RWPE2 (cell line): Measurements from ENCODE around the gene GTF2IRD1.

Experiments used
- ATAC-seq: fragments of 200-7000 bp; cut with Tn5 transposase; 3 replicates; pipeline ENCODE4 v1.9.1; 2021; ENCODE audit warnings: low read depth
- DNase-seq: peaks from one replicate; pipeline ENCODE4 v3.0.0-alpha.2; 2020; ENCODE audit warnings: low spot score
- H3K27ac ChIP-seq: fragments of 450-650 bp; 2 replicates; pipeline ENCODE4 v1.5.1; 2017; ENCODE audit warnings: mild to moderate bottlenecking; ENCODE audit not compliant: poor library complexity, severe bottlenecking
- H3K27me3 ChIP-seq: fragments of 250-450 bp; sonication (Bioruptor Pico); 2 replicates; pipeline ENCODE4 v1.5.1; 2021; ENCODE audit warnings: mild to moderate bottlenecking, moderate library complexity; ENCODE audit not compliant: insufficient read depth, poor library complexity, severe bottlenecking
- H3K36me3 ChIP-seq: fragments of 250-450 bp; sonication (Bioruptor Pico); 2 replicates; pipeline ENCODE4 v1.5.1; 2020; ENCODE audit warnings: low read depth, mild to moderate bottlenecking, moderate library complexity
- H3K4me1 ChIP-seq: fragments of 250-450 bp; sonication (Bioruptor Pico); 2 replicates; pipeline ENCODE4 v1.5.1; 2021; ENCODE audit warnings: mild to moderate bottlenecking, moderate library complexity; ENCODE audit not compliant: insufficient read depth, poor library complexity, severe bottlenecking
- H3K4me3 ChIP-seq: fragments of 250-450 bp; sonication (Bioruptor Pico); 2 replicates; pipeline ENCODE4 v1.5.1; 2021; ENCODE audit warnings: mild to moderate bottlenecking, moderate library complexity; ENCODE audit not compliant: severe bottlenecking
- H3K9me3 ChIP-seq: fragments of 250-450 bp; sonication (Bioruptor Pico); 2 replicates; pipeline ENCODE4 v1.5.1; 2021; ENCODE audit warnings: mild to moderate bottlenecking, moderate library complexity; ENCODE audit not compliant: severe bottlenecking
- TF ChIP-seq, protein P1 (sequence below): fragments of 450-650 bp; IDR thresholded peaks from one replicate; pipeline ENCODE4 v1.5.1; 2017; ENCODE audit warnings: mild to moderate bottlenecking, moderate library complexity; ENCODE audit not compliant: poor library complexity, severe bottlenecking

The GTF2IRD1 gene

GRCh38 chr7:74479066-74479781 lies 25.5 kb downstream of the GTF2IRD1 start:
- H3K4me3 ChIP-seq, result no peak overlapping the region
- peak overlapping the region; percentile 95 for H3K27ac ChIP-seq
- TF ChIP-seq, protein P1, sequence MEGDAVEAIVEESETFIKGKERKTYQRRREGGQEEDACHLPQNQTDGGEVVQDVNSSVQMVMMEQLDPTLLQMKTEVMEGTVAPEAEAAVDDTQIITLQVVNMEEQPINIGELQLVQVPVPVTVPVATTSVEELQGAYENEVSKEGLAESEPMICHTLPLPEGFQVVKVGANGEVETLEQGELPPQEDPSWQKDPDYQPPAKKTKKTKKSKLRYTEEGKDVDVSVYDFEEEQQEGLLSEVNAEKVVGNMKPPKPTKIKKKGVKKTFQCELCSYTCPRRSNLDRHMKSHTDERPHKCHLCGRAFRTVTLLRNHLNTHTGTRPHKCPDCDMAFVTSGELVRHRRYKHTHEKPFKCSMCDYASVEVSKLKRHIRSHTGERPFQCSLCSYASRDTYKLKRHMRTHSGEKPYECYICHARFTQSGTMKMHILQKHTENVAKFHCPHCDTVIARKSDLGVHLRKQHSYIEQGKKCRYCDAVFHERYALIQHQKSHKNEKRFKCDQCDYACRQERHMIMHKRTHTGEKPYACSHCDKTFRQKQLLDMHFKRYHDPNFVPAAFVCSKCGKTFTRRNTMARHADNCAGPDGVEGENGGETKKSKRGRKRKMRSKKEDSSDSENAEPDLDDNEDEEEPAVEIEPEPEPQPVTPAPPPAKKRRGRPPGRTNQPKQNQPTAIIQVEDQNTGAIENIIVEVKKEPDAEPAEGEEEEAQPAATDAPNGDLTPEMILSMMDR, result no peak
- H3K4me1 ChIP-seq, result peaks cover 78% of the 10 kb centered on the region
- no peaks in the 10 kb centered on the region for H3K9me3 ChIP-seq
- no peaks in the 10 kb centered on the region for H3K36me3 ChIP-seq
- no peaks in the 10 kb centered on the region for H3K27me3 ChIP-seq
- DNase-seq (no peak), ATAC-seq (peak; percentile 5; the same call in 2 of the 3 replicates)

DNA sequence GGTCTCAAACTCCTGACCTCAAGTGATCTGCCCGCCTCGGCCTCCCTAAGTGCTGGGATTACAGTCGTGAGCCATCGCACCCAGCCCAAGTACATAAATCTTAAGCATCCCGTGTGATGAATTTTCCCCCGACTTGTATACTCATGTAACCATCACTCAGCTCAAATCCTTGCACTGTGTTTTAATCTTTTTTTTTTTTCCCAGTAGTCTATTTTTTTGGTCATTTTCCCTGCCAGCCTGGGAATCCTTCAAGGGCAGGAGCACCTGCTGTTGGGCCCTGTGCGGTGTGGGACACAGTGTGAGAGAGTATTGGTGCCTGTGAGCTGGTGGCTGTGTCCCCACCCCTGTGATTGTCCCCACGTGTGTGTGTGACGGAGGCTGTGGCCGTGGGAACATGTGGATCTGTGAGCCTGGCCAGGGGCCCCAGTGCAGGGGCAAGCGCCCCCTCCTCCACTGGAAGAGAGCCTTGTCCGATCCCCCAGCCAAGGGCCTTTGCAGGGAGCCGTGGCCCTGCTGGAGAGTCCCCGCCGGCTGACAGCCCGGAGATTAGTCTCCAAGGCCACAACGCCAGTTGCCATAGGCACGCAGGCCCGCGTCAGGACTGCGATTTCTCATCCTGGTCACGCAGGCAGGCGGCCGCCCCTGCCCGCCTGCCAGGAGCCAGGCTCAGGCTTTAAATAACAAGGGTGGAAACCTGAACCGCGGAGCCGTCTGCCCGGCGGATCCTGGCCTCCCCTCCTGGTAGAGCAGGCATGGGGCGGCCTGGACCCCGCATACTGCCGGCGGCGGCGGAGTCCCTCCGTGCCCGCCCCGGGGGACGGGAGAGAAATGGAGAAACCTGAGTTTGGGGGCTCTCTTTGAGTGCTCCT lies 26.5 kb downstream of the GTF2IRD1 start:
- H3K36me3 ChIP-seq, result no peaks in the 10 kb centered on the region
- DNase-seq, result no peak
- H3K4me1 ChIP-seq, result peaks cover 78% of the 10 kb centered on the region
- TF ChIP-seq, protein P1, result no peak
- H3K27ac ChIP-seq, result peak overlapping the region; percentile 95
- no peak overlapping the region for H3K4me3 ChIP-seq
- H3K27me3 ChIP-seq, result no peaks in the 10 kb centered on the region
- ATAC-seq, result peak; percentile 18
- H3K9me3 ChIP-seq, result no peaks in the 10 kb centered on the region

DNA sequence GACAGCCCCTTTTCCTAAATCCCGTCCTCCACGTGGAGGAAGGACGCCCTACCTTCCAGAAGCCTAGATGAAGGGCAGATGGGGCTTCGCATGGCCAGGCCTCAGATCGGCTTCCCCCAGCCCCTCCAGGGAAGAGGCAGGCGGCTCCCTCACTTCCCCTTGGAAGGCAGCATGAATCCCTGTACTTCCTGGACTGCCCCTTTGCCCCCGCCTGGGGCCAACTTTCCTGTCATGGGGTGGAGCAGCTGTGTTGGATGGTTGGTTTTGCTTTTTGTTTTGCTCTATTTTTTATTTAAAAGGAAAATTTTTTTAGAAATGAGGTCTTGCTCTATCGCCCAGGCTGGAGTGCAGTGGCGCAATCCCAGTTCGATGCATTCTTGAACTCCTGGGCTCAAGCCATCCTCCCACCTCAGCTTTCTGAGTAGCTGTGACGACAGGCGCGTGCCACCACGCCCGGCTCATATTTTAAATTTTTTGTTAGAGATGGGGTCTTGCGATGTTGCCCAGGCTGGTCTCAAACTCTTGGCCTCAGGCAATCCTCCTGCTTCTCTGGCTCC lies 27.2 kb downstream of the GTF2IRD1 start:
- TF ChIP-seq, protein P1, result no peak
- Histone ChIP-seq H3K27ac (peak overlapping the region; percentile 95), H3K36me3 (no peaks in the 10 kb centered on the region), H3K4me1 (peaks cover 72% of the 10 kb centered on the region), H3K9me3 (no peaks in the 10 kb centered on the region), H3K4me3 (no peak overlapping the region), H3K27me3 (no peaks in the 10 kb centered on the region)
- no peak for DNase-seq
- peak; percentile 19; the same call in 2 of the 3 replicates for ATAC-seq

DNA sequence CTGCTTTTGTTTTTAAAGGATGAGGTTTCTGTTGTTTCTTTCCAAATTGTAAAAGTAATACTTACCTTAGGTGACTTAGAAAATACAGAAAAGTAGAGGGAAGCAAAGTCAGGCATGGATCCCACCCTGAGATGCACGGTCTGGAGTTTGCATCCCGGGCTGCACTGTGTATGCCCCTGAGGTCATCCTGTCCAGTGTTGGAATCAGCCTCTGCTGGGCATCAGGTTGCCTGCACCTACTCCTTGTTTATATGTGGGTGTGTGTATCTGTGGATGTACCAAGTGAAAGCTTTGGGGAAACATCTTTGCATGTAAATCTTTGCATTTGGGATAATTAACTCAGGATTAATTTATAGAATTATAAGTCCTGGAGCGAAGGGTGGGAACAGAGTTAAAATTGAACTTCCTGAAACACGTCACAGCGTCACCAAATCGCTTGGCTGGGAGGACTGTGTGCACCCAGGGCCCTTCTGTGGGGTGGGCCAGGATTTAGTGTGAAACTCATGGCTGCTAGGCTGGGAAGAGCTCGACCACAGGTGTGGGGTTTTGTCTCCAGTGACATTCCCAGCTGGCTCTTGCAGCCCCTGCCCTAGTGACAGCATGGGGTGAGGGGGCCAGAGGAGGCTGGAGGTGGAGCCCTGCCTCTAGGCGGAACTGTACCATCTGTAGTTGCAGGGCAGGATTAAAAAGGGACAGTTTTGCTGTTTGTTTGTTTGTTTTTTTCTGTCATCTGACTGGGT lies 27.9 kb downstream of the GTF2IRD1 start:
- peaks cover 68% of the 10 kb centered on the region for H3K4me1 ChIP-seq
- ATAC-seq (no peak), DNase-seq (no peak)
- TF ChIP-seq, protein P1, result no peak
- H3K4me3 ChIP-seq, result no peak overlapping the region
- H3K27me3 ChIP-seq, result no peaks in the 10 kb centered on the region
- H3K9me3 ChIP-seq, result no peaks in the 10 kb centered on the region
- peak overlapping the region; percentile 95 for H3K27ac ChIP-seq
- H3K36me3 ChIP-seq, result no peaks in the 10 kb centered on the region
